HG02884 (cell line): Measurements from ENCODE around the gene IFITM5.
"Not testable (repeated sequence)": the region's sequence is repeated elsewhere in the genome, so short reads cannot be mapped to it uniquely, and the experiment has no call there.

Experiments used
- ATAC-seq: cut with Tn5 transposase; IDR thresholded peaks from one replicate; pipeline ENCODE4 v1.9.1; 2021; ENCODE audit warnings: mild to moderate bottlenecking, moderate library complexity; ENCODE audit not compliant: unreplicated experiment

Gene IFITM5

DNA sequence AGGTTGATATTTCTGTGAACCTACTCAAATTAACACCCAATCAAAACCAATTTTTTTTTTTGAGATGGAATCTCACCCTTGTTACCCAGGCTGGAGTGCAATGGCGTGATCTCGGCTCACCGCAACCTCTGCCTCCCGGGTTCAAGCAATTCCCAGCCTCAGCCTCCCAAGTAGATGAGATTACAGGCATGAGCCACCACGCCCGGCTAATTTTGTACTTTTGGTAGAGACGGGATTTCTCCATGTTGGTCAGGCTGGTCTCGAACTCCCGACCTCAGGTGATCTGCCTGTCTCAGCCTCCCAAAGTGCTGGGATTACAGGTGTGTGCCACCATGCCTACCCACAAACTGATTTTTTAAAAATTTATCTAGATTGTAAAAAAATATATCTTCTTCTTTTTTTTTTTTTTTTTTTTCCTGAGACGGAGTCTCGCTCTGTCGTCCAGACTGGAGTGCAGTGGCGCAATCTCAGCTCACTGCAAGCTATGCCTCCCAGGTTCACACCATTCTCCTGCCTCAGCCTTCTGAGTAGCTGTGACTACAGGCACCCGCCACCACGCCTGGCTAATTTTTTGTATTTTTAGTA lies 29.3 kb upstream of the IFITM5 start:
- not testable (repeated sequence) for ATAC-seq

DNA sequence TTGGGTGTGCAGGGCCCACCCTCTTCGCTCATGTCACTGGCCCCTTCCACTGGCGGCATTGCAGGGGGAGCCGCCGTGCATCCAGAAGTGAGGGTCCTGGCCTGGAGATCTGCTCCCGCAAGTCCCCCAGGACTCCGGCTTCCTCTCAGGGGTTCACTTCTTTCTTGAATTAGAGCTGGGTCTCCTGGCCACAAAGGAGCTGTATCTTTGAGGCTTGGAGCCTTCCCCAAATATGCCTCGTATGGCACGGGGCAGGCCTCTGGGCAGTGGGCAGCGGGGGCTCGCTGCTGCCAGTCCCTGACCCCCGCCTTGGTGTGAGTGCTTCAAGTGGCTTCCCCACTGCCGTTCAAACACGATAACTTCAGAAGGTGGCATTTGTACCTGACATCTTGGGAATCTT lies 28.7 kb upstream of the IFITM5 start:
- ATAC-seq = no peak

DNA sequence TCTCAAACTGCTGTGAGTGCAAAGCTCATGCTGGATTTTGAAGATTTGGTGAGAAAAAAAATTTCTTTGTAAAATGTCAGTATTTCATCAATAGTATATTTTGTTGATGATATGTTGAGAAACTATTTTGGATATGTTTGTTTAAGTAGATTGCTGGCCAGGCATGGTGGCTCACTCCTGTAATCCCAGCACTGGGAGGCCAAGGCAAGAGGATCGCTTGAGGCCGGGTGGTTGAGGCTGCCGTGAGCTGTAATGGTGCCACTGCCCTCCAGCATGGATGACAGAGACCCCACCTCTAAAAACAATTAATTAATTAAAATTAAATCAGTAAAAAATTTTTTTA lies 28.2 kb upstream of the IFITM5 start:
- no peak for ATAC-seq

DNA sequence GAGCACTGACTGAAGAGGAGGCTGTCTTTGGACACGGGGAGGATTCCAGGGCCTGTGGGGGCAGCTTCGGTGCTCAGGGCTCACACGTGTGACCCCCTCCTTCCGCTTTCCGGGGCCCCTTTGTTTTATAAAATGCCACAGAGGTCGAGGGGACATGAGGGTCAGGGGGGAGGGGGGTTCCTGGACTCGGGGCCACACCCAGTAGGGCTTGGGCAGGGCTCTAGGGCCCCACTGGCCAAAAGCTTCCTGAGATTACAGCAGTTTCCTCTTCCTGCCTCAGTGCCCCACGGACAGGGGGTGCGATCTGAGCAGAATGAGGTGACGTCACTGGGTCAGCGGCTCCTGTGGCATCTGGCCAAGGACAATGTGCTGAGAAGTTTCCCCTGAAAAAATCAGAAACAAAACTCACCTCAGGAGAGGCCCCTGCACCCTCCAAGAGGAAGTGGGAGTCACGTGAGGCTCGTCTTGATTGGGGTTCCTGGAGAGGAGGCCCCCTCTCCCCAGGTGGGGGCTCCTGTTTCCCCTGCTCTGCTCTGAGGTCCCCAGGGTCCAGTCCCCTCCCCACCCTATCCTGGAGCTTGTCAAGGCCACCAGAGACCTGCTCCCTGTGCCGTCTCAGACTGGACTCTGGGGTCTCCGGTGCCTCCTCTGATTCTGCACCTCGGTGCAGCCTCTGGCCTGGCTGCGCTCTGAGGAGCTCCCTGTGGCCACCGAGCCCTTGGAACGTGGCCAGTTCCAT lies 27.7 kb upstream of the IFITM5 start:
- ATAC-seq = peak; percentile 54

DNA sequence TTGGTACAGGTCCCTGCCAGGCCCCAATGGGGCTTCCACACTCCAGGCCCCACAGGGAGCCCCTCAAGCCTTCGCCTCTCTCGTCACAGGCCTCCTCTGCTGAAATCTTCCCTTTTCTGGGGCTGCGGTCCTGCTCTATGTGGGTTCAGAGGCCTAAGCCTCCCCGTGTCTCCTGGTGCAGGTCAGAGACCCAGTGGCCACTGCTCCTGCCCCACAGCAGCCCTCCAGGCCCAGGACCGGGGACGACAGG lies 27.2 kb upstream of the IFITM5 start:
- ATAC-seq = no peak

DNA sequence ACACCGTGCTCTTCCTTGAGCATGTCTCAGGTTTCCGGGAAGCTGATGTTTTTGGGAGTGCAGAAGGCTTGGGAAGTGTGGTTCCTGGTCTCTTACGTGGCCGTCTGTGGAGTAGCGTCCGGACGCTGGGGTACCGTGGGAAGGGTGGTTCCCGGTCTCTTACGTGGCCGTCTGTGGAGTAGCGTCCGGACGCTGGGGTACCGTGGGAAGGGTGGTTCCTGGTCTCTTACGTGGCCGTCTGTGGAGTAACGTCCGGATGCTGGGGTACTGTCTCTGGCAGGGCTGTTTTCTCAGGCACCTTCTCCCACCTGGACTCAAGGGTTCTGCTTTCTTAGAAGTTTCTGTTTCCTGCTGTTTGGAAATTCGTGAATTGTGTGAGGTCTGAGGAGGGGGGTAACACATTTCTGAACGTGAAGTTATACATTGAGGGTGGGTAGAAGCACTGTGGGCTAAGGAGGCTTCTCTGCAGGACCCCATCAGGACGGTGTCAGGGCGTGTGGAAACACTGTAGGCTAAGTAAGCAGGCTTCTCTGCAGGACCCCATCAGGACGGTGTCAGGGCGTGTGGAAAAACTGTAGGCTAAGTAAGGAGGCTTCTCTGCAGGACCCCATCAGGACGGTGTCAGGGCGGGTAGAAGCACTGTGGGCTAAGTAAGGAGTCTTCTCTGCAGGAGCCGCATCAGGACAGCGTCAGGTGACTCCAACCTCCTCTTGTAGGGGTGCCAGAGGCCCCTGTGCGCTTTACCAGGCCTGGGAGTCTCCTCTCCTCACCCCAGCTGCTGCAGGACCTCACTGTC lies 26.7 kb upstream of the IFITM5 start:
- ATAC-seq = no peak

DNA sequence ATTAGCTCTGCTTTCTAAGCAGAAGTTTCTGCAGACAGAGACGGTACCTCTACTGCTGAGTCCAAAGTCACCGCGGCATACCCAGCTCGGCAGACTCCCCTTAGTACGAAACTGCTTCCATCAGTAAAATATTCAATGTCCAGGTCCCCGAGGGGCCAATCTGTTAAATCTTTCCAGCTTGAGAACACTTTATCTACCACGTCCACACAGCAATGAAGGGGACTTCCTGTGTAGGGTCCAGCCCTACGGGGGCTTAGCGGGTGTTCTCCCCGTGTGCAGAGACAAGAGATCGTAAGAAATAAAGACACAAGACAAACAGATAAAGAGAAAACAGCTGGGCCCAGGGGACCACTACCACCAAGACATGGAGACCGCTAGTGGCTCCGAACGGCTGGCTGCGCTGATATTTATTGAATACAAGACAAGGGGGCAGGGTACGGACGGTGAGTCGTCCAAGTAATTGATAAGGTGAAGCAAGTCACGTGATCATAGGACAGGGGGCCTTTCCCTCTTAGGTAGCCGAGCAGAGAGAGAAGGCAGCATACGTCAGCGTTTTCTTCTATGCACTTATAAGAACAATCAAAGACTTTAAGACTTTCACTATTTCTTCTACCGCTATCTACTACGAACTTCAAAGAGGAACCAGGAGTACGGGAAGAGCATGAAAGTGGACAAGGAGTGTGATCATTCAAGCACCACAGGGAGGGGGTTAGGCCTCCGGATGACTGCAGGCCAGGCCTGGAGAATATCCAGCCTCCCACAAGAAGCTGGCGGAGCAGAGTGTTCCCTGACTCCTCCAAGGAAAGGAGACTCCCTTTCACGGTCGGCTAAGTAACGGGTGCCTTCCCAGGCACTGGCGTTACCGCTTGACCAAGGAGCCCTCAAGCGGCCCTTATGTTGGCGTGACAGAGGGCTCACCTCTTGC lies 25.5 kb upstream of the IFITM5 start:
- not testable (repeated sequence) for ATAC-seq

DNA sequence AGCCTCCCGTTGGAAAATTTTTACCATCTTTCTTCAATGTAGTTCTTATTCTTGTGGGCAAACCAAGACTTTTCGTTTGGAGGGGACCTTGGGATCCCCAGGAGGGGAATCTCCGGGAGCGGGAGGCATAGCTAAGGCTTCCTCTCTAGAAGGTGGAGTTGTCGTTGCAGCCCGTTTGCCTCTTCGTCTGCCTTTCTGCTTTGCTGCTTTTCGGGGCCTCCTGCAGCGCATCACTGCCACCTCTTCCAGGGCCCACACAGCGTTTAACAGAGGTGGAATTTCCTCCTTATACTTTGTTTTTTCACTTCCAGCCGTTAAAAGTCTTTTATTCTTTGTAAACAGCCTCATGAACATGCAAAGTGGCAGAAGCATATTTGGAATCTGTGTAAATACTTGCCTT lies 24.8 kb upstream of the IFITM5 start:
- no peak for ATAC-seq

DNA sequence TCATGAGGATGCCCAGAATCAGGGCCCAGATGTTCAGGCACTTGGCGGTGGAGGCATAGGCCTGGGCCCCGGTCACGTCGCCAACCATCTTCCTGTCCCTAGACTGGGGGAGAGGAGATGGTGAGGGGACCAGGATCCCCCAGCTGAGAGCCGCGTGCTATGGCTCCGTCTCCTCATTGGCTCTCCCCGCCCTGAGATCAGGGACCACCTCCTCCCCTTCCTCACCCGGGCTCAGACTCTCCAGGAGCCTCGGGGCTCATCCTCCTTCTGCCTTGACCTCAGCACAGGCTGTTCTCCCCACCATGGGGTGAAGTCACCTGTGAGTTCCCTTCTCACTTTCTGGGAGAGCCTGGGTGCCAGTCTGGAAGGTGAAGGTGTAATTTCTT lies 20.6 kb upstream of the IFITM5 start:
- not testable (repeated sequence) for ATAC-seq

DNA sequence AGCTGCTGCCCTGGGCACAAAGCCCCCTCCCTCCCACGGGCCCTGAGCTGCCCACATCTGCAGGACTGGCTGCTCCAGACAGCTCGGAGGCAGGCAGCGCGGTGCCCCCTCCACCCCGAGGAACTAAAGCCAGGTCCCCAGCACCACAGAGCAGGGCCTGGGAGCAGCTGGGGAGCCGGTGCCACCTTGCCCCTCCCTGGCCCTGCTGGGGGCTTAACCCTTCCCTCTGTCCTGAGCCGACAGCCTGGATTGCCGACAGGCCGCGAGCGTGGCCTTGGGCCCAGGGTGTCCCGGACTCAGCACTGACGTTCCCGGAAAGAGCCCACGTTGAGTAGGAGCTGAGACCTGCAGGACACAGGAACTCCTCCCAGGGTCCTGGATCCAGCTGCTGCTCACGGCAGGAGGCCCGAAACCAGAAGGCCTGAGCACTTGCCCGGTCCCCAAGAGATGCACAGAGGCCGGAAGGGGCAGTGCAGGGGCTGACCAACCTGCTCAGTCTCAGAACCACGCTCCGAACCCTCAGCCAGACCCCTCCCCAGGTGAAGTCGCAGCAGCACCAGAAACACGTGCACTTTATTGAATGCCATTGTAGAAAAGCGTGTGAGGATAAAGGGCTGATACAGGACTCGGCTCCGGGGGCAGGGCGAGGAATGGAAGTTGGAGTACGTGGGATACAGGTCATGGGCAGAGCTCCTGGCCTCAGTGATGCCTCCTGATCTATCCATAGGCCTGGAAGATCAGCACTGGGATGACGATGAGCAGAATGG lies 20.0 kb upstream of the IFITM5 start:
- not testable (repeated sequence) for ATAC-seq

DNA sequence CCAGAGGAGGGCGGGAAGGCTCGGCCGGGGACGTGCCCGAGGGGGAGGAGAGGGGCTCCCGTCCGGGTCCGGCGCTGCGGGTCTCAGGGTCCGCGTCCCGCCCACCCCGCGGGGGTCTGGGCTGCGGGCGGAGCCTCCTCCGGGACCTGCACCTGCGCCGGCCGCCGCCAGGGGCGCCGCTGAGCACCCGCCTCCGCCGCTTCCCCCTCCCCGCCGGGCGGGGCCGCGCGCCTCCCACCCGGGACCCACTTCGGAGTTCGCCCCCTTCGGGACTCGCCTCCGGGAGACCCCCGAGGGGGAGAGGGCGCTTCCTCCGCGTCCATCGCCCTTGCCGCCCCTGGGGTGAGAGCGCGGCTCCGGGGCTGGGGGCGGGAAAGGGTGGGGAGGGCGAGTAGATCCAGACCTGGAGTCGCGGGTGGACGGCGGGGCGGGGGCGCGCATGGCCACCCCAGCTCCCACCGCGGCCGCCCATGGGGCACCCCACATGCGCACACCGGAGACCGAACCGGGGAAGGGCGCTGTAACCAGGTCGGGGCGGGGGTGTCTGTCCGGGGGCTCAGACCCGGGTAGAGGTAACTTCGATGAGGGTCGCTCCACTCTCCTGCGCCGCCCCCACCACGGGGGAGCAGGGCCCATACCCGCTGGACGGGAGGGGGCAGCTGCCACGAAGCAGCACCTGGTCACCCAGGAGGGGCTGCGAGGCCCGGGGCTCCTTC lies 19.2 kb upstream of the IFITM5 start:
- not testable (repeated sequence) for ATAC-seq

DNA sequence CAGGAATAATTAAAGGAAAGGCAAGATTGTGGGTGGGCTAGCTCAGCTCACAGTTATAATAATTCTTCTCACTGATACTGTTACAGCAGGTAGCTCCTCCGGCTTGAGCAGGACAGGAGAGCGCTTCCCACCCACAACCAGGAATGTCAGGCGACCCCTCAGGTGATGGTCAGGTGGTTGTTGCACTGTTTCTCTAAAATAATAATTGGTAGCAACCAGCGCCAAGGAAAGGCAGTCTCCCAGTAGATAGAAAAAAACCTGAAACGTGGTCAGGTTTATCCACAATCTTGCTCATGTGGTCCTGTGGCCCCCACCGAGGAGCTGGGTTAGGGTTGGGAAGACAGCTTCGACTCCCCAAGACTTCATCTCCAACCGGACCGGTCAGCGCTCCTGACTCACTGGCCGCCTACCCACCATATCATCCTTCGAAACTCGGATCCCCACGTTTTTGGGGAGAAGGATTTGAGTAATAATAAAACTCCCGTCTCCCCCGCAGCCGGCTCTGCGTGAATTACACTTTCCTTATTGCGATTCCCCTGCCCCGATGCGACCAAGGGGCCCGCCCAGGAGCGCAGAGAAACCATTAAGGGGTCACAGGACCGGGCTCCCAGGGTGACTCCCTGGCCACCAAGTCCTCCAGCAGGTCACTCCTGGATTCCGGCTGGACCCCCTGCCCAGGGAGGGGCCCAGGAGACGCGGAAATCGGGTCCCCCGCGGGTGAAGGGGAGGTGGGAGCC lies 18.5 kb upstream of the IFITM5 start:
- not testable (repeated sequence) for ATAC-seq

DNA sequence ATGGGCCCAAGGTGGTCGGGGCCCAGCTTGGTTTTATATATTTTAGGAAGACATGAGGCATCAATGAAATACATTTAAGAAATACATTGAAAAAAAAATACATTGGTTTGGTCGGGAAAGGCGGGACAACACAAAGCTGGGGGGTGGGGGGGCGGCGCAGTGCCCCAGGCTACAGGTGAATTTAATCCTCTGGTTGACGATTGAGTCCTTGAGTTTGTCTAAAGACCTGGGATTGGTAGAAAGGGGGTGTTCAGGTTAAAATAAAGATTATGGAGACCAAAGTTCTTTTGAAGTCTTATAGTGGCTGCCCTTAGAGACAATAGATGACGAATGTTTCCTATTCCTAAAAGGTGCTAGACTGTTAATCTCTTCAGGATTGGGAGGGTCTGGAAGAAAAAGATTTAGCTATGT lies 17.6 kb upstream of the IFITM5 start:
- no peak for ATAC-seq

DNA sequence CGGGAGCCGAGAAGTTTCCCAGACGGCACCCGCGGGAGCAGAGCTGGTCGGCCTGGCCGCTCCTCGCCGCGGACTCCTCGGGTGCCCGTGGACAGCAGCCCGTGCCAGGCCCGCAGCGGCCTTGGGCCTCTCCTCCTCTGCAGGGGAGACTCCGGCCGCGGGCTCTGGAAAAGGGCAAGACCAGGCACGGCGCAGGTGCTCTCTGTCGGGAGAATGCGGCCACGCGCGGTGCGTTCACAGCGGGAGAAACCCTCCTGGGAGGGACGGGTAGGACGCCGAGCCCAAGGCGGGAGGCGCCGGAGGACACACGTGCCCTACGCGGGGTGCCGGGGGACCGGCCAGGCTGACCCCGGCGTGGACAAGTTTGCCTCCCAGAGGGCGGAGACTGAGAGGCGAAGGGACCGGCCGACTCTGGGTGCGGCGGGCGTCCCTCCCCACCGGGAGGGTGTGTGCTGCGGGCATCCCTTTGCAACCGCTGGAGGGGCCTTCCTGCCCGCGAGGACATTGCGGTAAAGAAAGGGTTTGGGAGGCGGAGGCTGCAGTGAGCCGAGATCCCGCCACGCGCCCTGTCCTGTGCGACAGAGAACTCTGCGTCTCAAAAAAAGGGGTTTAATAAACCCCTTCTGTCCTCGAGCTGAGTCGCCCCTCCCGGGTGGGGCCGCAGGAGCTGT lies 16.8 kb upstream of the IFITM5 start:
- ATAC-seq = no peak

DNA sequence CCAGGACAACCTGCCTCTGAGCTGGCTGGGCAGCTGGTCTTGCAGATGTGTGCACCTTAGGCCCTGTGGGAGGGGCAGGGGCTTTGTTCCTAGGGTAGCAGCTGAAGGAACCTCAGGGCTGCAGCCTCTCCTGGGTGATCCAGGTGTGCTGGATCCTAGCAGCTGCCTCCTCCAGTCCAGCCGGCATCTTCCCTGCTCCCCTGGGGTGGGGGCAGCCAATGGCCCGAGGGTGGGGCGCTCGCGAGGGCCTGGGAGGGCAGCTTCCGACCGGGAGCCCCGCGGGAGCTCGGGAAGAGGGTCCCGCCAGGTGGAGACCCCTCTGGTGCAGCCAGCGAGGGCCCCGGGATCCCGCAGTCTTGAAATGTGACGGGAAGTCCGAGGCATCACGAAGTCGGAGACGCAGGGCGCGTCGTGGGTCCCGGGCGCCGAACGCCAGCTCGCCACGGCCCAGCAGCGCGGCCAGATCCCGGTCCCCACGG lies 16.2 kb upstream of the IFITM5 start:
- ATAC-seq = no peak

DNA sequence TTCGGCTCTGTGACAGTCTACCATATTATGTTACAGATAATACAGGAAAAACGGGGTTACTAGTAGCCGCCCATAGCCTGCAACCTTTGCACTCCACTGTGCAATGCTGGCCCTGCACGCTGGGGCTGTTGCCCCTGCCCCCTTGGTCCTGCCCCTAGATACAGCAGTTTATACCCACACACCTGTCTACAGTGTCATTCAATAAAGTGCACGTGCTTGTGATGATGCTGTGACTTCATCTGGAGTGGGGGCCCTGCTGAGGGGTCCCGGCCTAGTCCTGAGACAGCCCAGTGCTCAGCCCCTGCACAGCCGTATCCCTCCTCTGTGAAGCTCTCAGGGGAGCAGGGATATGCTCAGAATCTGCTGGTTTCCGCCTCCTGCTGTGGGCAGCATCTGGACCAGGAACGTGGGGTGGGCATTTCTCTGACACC lies 15.7 kb upstream of the IFITM5 start:
- no peak for ATAC-seq

DNA sequence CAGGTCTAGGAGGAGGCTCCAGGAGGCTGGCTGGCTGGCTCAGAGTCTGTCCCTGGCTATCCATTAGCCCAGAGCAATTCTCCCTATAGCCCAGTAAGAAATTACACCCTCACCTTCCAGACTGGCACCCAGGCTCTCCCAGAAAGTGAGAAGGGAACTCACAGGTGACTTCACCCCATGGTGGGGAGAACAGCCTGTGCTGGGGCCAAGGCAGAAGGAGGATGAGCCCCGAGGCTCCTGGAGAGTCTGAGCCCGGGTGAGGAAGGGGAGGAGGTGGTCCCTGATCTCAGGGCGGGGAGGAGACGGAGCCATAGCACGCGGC lies 15.2 kb upstream of the IFITM5 start:
- ATAC-seq = not testable (repeated sequence)

DNA sequence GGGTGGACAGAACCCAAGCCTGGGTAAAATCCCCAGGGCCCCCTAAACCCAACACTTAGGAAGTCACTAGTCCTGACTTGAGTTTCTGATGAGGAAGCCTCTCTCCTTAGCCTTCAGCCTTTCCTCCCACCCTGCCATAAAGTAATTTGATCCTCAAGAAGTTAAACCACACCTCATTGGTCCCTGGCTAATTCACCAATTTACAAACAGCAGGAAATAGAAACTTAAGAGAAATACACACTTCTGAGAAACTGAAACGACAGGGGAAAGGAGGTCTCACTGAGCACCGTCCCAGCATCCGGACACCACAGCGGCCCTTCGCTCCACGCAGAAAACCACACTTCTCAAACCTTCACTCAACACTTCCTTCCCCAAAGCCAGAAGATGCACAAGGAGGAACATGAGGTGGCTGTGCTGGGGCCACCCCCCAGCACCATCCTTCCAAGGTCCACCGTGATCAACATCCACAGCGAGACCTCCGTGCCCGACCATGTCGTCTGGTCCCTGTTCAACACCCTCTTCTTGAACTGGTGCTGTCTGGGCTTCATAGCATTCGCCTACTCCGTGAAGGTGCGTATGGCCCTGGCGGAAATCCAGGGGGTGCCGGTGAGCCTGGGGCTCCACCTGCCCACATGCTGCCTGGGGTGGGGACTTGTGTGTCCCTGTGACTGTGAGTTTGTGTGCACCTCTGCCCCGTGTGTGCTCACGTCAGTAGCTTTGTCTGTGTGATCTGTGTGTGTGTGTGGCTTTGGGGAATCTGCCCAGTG lies 14.6 kb upstream of the IFITM5 start, which contains the start of gene IFITM1:
Gene IFITM1 (plus strand): TSS at position 254 of the 767 bp plus-strand sequence. CDS start 131 bp downstream, at position 385.
- ATAC-seq = no peak
